HL-60 (cell line): ENCODE measurements around the gene NKAPD1.

ENCODE experiments used
- DNase-seq, 2 experiments: peaks; one replicate each; pipeline ENCODE4 v3.0.0-alpha.2; 2010 to 2020; ENCODE audit warnings: low read depth in 1 of 2, low spot score in 1 of 2
- H3K27ac ChIP-seq: fragments of 250-450 bp; sonication (Bioruptor Pico); replicated peaks from 2 replicates; pipeline ENCODE4 v1.5.1; 2020; ENCODE audit warnings: mild to moderate bottlenecking, moderate library complexity
- H3K27me3 ChIP-seq: fragments of 250-450 bp; sonication (Bioruptor Pico); 2 replicates; pipeline ENCODE4 v1.5.1; 2021; ENCODE audit warnings: mild to moderate bottlenecking, moderate library complexity; ENCODE audit not compliant: insufficient read depth, poor library complexity, severe bottlenecking
- H3K4me3 ChIP-seq: replicated peaks from 2 replicates; pipeline ENCODE4 v1.5.1; 2011; ENCODE audit warnings: mild to moderate bottlenecking, control low read depth, low read length; ENCODE audit not compliant: insufficient read depth
- CTCF ChIP-seq: IDR thresholded peaks from one replicate; pipeline ENCODE4 v1.5.1; 2011; ENCODE audit warnings: low read length, control low read depth, inconsistent platforms; ENCODE audit not compliant: insufficient read depth
- GABPA ChIP-seq: IDR thresholded peaks from 2 replicates; pipeline ENCODE4 v1.6.1; 2012; ENCODE audit warnings: low read depth
- POLR2AphosphoS5 ChIP-seq: IDR thresholded peaks from 2 replicates; pipeline ENCODE4 v1.6.1; 2012; ENCODE audit warnings: low read depth
- REST ChIP-seq: IDR thresholded peaks from 2 replicates; pipeline ENCODE4 v1.6.1; 2012; ENCODE audit warnings: low read depth; ENCODE audit not compliant: insufficient replicate concordance
- SPI1 ChIP-seq: IDR thresholded peaks from 2 replicates; pipeline ENCODE4 v1.6.1; 2012; ENCODE audit warnings: low read depth, mild to moderate bottlenecking, borderline replicate concordance

Gene NKAPD1

GRCh38 chr11:112114460-112114859 is 40.4 kb downstream of the NKAPD1 start:
- Histone ChIP-seq H3K4me3 (no peak overlapping the region), H3K27ac (no peak overlapping the region), H3K27me3 (no peaks in the 10 kb centered on the region)
- TF ChIP-seq SPI1 (no peak), CTCF (no peak), REST (no peak), GABPA (no peak), POLR2AphosphoS5 (no peak)
- DNase-seq: no peak

- H3K27me3 ChIP-seq: no peaks in the 10 kb centered on the region
- H3K27ac ChIP-seq: no peak overlapping the region
- no peak overlapping the region for H3K4me3 ChIP-seq
- DNase-seq: no peak
- no peak for TF ChIP-seq POLR2AphosphoS5
- no peak for TF ChIP-seq REST
- no peak for TF ChIP-seq GABPA
- no peak for TF ChIP-seq SPI1
- no peak for TF ChIP-seq CTCF
Measured at GRCh38 chr11:112115386-112115785, 41.3 kb downstream of the NKAPD1 start.

GRCh38 chr11:112118176-112118575 is 44.1 kb downstream of the NKAPD1 start:
- DNase-seq: no peak
- Histone ChIP-seq H3K27ac (no peak overlapping the region), H3K4me3 (no peak overlapping the region), H3K27me3 (no peaks in the 10 kb centered on the region)
- TF ChIP-seq CTCF: no peak
- TF ChIP-seq SPI1: no peak
- TF ChIP-seq GABPA: no peak

- no peak overlapping the region for H3K27ac ChIP-seq
- no peak for TF ChIP-seq POLR2AphosphoS5
- TF ChIP-seq REST: no peak
- no peak for TF ChIP-seq SPI1
- TF ChIP-seq GABPA: no peak
- no peak for TF ChIP-seq CTCF
- H3K4me3 ChIP-seq: no peak overlapping the region
- no peak for DNase-seq
- H3K27me3 ChIP-seq: no peaks in the 10 kb centered on the region
Measured at GRCh38 chr11:112121981-112122615, 48.0 kb downstream of the NKAPD1 start.
